NB4 (cell line): ENCODE data around the gene ZNF558.

Source experiments
- DNase-seq: peaks from one replicate; pipeline ENCODE4 v3.0.0; 2010; ENCODE audit warnings: low read depth
- H3K4me3 ChIP-seq: one replicate; pipeline ENCODE4 v1.5.1; 2011; ENCODE audit warnings: mild to moderate bottlenecking, low read depth, low read length, moderate library complexity
- MYC ChIP-seq: IDR thresholded peaks from 2 replicates; pipeline ENCODE4 v1.6.1; 2011; ENCODE audit warnings: low read depth, low read length
- POLR2A ChIP-seq: IDR thresholded peaks from 2 replicates; pipeline ENCODE4 v1.6.1; 2011; ENCODE audit warnings: mild to moderate bottlenecking; ENCODE audit not compliant: insufficient read length; ENCODE audit errors: extremely low read depth
- TF ChIP-seq, protein P1 (sequence below): IDR thresholded peaks from 2 replicates; pipeline ENCODE4 v1.6.1; 2011; ENCODE audit warnings: low read depth, low read length
- TF ChIP-seq, protein P2 (sequence below): IDR thresholded peaks from one replicate; pipeline ENCODE4 v1.5.1; 2012; ENCODE audit warnings: low read depth, low read length

The ZNF558 gene

DNA sequence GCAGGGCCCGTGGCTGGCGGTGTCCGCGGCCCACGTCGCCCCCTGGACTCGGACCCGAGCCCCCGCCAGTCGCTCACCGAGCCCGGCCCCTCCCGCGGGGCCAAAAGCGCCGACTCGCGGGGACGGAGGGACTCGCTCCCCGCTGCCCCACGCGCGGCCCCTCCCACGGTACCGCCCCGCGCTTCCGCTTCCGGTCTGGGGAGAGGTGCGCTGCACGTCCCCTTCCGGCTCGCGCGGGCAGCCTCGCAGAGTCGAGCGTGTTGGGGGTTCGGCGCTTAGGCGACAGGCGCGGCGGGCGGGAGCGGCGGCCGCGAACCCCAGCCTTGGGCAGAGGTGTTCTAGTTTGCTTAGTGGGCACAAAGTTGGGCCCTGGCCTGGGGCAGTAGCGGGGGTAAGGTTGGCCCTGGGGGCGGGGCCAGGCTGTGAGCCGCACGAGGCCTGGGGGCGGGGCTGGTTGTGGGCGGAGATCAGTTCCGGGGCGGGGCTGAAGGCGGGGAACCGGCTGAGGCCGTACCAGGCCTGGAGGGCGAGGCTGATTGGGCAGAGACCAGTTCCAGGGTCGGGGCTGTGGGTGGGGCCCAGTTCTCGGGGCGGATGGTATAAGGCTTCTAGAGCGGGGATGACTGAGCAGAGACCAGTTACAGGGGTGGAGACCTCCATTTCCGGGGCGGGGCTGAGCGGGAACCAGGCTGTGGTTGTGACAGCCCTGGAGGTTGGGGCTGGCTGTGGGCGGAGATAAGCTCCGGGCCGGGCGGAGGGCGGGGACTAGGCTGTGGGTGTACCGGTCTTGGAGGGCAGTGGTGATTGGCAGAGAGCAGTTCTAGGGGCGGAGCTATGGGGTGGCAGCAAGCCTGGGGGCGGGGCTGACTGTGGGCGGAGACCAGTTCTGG is at the start of gene ZNF558, which contains the start of gene MBD3L1:
Gene ZNF558, minus strand, starts transcription at position 173 of the 890 bp plus-strand sequence. CDS start 9,645 bp downstream, outside the sequence.
Gene MBD3L1, plus strand, starts transcription at position 246 of the 890 bp plus-strand sequence. CDS start 10,302 bp downstream, outside the sequence.
- DNase-seq, result peak; percentile 100
- H3K4me3 ChIP-seq, result peak within 1 kb of the TSS; percentile 65
- TF ChIP-seq MYC, result peak; percentile 97
- TF ChIP-seq, protein P1, sequence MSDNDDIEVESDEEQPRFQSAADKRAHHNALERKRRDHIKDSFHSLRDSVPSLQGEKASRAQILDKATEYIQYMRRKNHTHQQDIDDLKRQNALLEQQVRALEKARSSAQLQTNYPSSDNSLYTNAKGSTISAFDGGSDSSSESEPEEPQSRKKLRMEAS, result peak; percentile 90
- peak; percentile 99 for TF ChIP-seq POLR2A
- TF ChIP-seq, protein P2, sequence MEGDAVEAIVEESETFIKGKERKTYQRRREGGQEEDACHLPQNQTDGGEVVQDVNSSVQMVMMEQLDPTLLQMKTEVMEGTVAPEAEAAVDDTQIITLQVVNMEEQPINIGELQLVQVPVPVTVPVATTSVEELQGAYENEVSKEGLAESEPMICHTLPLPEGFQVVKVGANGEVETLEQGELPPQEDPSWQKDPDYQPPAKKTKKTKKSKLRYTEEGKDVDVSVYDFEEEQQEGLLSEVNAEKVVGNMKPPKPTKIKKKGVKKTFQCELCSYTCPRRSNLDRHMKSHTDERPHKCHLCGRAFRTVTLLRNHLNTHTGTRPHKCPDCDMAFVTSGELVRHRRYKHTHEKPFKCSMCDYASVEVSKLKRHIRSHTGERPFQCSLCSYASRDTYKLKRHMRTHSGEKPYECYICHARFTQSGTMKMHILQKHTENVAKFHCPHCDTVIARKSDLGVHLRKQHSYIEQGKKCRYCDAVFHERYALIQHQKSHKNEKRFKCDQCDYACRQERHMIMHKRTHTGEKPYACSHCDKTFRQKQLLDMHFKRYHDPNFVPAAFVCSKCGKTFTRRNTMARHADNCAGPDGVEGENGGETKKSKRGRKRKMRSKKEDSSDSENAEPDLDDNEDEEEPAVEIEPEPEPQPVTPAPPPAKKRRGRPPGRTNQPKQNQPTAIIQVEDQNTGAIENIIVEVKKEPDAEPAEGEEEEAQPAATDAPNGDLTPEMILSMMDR, result no peak

DNA sequence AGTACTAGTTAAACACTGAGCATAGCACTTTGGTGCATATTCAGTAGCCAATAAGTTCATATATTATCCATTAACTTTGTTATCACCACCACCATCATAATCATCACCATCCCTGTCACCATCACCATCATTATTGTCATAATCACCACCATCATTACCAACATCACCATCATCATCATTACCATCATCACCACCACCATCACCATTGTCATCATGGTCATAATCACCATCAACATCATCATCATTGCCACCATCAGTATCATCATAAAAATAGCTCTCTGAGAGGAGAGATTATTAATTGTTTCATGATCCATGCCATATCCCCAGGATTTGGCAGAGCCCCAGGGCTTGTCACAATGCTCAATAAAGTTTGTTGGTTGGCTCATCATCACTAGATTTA is 49.4 kb upstream of the ZNF558 start:
- H3K4me3 ChIP-seq, result no peak overlapping the region
- no peak for TF ChIP-seq POLR2A
- TF ChIP-seq, protein P2, result no peak
- TF ChIP-seq, protein P1, result no peak
- TF ChIP-seq MYC, result no peak
- no peak for DNase-seq

DNA sequence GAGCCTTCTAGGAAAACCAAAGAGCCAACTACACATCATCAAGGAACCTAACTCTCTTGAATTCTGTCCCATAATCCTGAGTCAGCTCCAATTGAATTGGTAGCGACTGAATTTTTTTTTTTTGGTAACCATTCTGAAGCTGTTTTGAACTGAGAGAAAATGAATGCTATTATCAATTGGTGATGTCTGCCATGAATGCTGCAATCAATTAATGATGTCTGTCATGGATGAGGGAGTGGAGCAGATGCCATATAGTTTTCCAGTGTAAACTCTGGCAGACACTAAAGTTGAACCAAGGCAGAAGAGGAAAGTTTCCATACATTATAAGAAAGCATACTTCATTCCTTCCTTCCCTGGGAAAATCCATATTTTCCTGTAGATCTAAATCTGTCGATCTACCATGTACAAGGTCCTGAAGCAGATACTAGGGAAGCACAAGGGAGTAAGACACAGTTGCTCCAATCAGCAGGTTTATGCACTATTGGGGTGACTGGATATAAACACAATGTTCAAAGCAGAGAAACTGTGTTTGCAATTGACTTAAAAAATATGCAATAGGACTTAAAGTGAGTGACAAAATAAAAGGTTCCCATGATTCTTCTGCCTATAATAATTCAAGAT is 48.9 kb upstream of the ZNF558 start:
- H3K4me3 ChIP-seq, result no peak overlapping the region
- DNase-seq, result no peak
- TF ChIP-seq, protein P1, result no peak
- TF ChIP-seq, protein P2, result no peak

DNA sequence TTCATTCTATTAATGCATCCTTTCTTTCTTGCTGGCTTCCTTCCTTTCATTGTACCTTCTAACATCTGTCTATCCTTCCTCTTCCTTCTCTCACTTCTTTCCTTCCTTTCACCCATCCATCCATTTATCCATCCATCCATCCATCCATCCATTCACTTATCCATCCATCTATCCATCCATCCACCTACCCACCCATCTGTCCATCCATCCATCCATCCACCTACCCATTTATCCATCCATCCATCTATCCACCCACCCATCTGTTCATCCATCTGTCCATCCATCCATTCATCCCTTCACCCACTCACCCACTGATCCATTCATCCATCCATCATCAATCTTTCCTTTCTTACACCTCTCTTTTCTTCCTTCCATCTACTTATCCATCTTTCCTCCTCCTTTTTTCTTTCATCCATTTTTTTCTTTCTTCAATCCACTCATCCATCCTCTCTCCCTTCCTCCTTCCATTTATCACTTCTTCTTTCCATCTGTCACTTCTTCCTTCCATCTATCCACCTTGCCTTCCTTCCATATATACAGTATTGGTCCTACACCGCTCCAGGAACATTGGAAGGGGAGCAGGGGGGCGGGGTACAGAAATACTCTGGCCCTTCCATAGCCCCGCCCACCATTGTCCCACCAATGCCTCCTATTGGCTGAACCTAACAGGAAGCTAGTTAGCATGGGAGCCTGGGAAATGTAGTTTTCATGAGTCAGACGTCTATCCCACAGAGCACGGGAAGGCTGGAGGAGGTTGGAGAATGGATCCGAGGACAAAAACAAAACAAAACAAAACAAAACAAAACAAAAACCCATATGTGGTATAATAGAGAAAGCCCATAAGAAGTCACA is 46.0 kb upstream of the ZNF558 start:
- H3K4me3 ChIP-seq, result no peak overlapping the region
- peak; percentile 61 for DNase-seq
- no peak for TF ChIP-seq POLR2A
- TF ChIP-seq, protein P2, result no peak
- no peak for TF ChIP-seq MYC
- TF ChIP-seq, protein P1, result no peak

DNA sequence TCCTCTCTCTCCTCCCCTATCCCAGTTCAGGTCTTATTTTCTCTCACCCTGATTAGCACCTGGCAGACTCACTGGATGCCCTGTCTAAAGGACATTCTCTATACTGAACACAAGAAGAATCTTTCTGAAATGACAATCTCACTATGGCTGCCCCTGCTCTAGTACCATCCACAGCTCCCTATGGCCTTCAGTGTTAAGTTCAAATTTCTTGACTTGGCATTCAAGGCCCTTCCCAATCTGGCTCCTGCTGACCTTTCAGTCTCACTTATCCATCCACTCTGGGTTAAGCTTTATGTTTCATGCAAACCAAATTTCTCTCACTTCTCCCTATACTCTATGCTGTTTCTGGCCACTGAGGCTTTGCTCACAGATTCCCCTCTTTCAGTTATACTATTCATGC is 34.2 kb upstream of the ZNF558 start:
- TF ChIP-seq, protein P2, result no peak
- TF ChIP-seq, protein P1, result no peak
- TF ChIP-seq MYC (no peak), POLR2A (no peak)
- no peak overlapping the region for H3K4me3 ChIP-seq
- no peak for DNase-seq
